ENCODE data around the gene MED27. TPM values are rescaled to one million over a fixed set of nuclear protein-coding genes. Genes with fewer than 3 reads are reported as not detected.

Gene MED27
- total and polyA plus RNA-seq, 7 experiments from 2014 or later, result 11.5 to 44.2 (median 25.7) TPM

DNA sequence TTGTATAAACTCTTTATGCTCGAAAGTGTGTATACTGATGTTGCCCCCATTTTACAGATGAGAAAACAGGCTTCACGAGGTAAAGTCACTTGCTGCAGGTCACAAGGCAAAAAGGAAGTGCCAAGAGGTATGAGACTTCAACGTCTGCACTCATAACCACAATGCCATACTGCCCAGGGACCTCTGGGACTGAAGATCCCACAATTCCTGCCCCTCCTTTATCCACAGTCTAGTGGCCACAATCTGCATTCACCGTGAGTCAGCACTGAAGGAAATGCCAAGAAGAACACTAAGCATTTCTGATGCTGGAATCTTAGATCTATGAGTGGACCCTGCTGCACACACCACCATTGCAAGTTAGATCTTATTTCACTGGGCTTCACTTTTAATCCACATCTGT is 37.3 kb downstream of the MED27 start:
- H3K9me3 Mint-ChIP-seq, result no peaks in the 10 kb centered on the region
- peaks cover 0 to 26% (median 21%) of the 10 kb centered on the region in 7 donors for H3K4me1 Mint-ChIP-seq
- no peak overlapping the region for H3K27ac Mint-ChIP-seq
- peaks cover 0 to 21% (median 4%) of the 10 kb centered on the region in 5 donors for H3K36me3 Mint-ChIP-seq
- no peak overlapping the region for H3K4me3 ChIP-seq (ENCODE audit: low read length)
- CTCF ChIA-PET, result no interaction called here
- H3K36me3 ChIP-seq (ENCODE audit: control insufficient read depth in 2 of 3, insufficient read depth in 3 of 3, low read length in 3 of 3), result peaks cover 0 to 8% (median 6%) of the 10 kb centered on the region in 3 experiments
- POLR2A ChIA-PET, result no interaction called here
- intact Hi-C loops (cut with micrococcal nuclease), result no loop called here
- H3K9me3 ChIP-seq (ENCODE audit: control insufficient read depth in 2 of 3, low read length in 3 of 3), result no peaks in the 10 kb centered on the region
- no peak overlapping the region for H3K27ac ChIP-seq (ENCODE audit: low read depth, low read length)
- no peaks in the 10 kb centered on the region for H3K27me3 ChIP-seq (ENCODE audit: control insufficient read depth in 2 of 2, insufficient read depth in 2 of 2, low read length in 2 of 2)
- no peak overlapping the region for H3K4me3 Mint-ChIP-seq
- H3K4me1 ChIP-seq (ENCODE audit: control insufficient read depth in 2 of 2, insufficient read depth in 2 of 2, low read length in 2 of 2), result no peaks in the 10 kb centered on the region
- DNase-seq (no peak), ATAC-seq (no peak)
- no peaks in the 10 kb centered on the region for H3K27me3 Mint-ChIP-seq

DNA sequence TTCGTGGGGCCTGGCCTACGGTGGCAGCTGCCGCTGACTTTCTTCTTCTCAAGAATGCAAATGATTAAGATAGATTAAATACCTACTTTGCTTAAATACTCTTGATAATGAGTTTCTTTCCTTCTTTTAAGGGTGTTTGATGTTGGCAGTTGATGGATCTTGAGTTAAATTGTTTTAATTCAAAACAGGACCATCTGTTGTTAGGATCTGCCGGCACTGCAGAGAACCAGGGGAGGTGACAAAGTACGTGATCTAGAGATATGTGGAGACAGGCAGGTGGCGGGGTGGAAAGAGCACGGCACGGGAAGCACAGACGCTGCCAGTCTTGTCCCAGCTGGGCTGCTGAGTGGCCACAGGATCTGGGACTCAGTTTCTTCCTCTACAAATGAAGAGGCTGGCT is 37.9 kb downstream of the MED27 start:
- peaks cover 0 to 21% (median 2%) of the 10 kb centered on the region in 5 donors for H3K36me3 Mint-ChIP-seq
- peak overlapping the region in 1 of 9 donors; percentile 91 for H3K27ac Mint-ChIP-seq
- peaks cover 0 to 27% (median 19%) of the 10 kb centered on the region in 7 donors for H3K4me1 Mint-ChIP-seq
- Histone ChIP-seq H3K4me3 (ENCODE audit: low read length) (no peak overlapping the region), H3K27me3 (ENCODE audit: control insufficient read depth in 2 of 2, insufficient read depth in 2 of 2, low read length in 2 of 2) (no peaks in the 10 kb centered on the region), H3K36me3 (ENCODE audit: control insufficient read depth in 2 of 3, insufficient read depth in 3 of 3, low read length in 3 of 3) (peaks cover 0 to 8% (median 6%) of the 10 kb centered on the region in 3 experiments), H3K4me1 (ENCODE audit: control insufficient read depth in 2 of 2, insufficient read depth in 2 of 2, low read length in 2 of 2) (no peaks in the 10 kb centered on the region), H3K9me3 (ENCODE audit: control insufficient read depth in 2 of 3, low read length in 3 of 3) (no peaks in the 10 kb centered on the region), H3K27ac (ENCODE audit: low read depth, low read length) (no peak overlapping the region)
- no peaks in the 10 kb centered on the region for H3K9me3 Mint-ChIP-seq
- intact Hi-C loops (cut with micrococcal nuclease), result no loop called here
- no peaks in the 10 kb centered on the region for H3K27me3 Mint-ChIP-seq
- ATAC-seq (no peak), DNase-seq (no peak)
- H3K4me3 Mint-ChIP-seq, result no peak overlapping the region
- ChIA-PET CTCF (no interaction called here), POLR2A (no interaction called here)

DNA sequence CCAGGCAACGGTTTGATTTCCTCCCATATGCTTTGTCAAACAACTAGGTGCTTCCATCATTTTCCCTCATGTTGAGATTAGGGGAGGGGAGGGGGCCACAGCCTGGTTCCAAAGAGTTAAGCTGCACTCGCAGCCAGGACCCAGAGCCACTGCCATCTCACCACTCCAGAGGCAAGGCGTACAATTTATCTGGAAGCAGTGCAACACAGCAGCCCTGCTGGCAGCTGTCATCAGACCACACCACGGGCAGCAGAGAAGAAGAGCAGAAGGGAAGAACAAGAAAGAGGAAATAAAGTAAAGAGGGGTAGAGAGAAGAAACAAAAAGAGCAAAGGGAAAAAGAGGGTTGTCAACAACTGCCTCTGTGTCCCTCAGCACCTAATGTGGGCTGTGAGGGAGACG is 38.9 kb downstream of the MED27 start:
- H3K4me3 Mint-ChIP-seq, result no peak overlapping the region
- ChIA-PET POLR2A (no interaction called here), CTCF (no interaction called here)
- ATAC-seq (no peak), DNase-seq (no peak)
- H3K27me3 Mint-ChIP-seq, result no peaks in the 10 kb centered on the region
- no peak overlapping the region for H3K4me3 ChIP-seq (ENCODE audit: low read length)
- intact Hi-C loops (cut with micrococcal nuclease), result no loop called here
- H3K36me3 Mint-ChIP-seq, result peaks cover 0 to 21% (median 2%) of the 10 kb centered on the region in 5 donors
- H3K9me3 ChIP-seq (ENCODE audit: control insufficient read depth in 2 of 3, low read length in 3 of 3), result no peaks in the 10 kb centered on the region
- no peaks in the 10 kb centered on the region for H3K9me3 Mint-ChIP-seq
- peaks cover 0 to 32% (median 22%) of the 10 kb centered on the region in 7 donors for H3K4me1 Mint-ChIP-seq
- H3K27me3 ChIP-seq (ENCODE audit: control insufficient read depth in 2 of 2, insufficient read depth in 2 of 2, low read length in 2 of 2), result no peaks in the 10 kb centered on the region
- H3K4me1 ChIP-seq (ENCODE audit: control insufficient read depth in 2 of 2, insufficient read depth in 2 of 2, low read length in 2 of 2), result no peaks in the 10 kb centered on the region
- no peak overlapping the region for H3K27ac Mint-ChIP-seq
- H3K27ac ChIP-seq (ENCODE audit: low read depth, low read length), result no peak overlapping the region
- H3K36me3 ChIP-seq (ENCODE audit: control insufficient read depth in 2 of 3, insufficient read depth in 3 of 3, low read length in 3 of 3), result peaks cover 0 to 8% (median 6%) of the 10 kb centered on the region in 3 experiments

DNA sequence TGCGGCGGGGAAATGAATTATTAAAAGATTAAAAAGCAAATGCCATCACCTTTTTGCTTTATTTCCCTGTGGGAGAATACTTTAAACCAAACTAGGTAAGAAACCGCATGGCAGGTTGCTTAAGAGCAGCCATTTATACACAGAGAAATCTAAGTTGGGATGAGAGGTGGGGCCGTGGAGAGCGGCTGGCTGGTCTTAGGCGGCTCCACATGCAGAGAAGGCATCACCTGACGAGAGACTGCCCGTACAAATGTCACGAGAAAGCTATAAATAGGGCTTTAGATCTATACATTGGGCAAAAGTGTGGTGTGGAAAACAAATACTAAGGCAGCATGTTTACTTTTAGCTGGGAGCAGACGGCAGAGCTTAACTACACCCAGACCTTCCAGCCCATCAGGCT is 39.4 kb downstream of the MED27 start:
- Mint-ChIP-seq H3K27me3 (no peaks in the 10 kb centered on the region), H3K4me1 (peaks cover 1 to 35% (median 23%) of the 10 kb centered on the region in 7 donors), H3K9me3 (no peaks in the 10 kb centered on the region), H3K4me3 (no peak overlapping the region), H3K36me3 (peaks cover 0 to 23% (median 2%) of the 10 kb centered on the region in 5 donors), H3K27ac (no peak overlapping the region)
- no peaks in the 10 kb centered on the region for H3K4me1 ChIP-seq (ENCODE audit: control insufficient read depth in 2 of 2, insufficient read depth in 2 of 2, low read length in 2 of 2)
- no peak for DNase-seq
- no peak for ATAC-seq
- ChIA-PET CTCF (no interaction called here), POLR2A (no interaction called here)
- H3K36me3 ChIP-seq (ENCODE audit: control insufficient read depth in 2 of 3, insufficient read depth in 3 of 3, low read length in 3 of 3), result peaks cover 0 to 8% (median 6%) of the 10 kb centered on the region in 3 experiments
- intact Hi-C loops (cut with micrococcal nuclease), result no loop called here
- H3K27me3 ChIP-seq (ENCODE audit: control insufficient read depth in 2 of 2, insufficient read depth in 2 of 2, low read length in 2 of 2), result no peaks in the 10 kb centered on the region
- H3K27ac ChIP-seq (ENCODE audit: low read depth, low read length), result no peak overlapping the region
- no peak overlapping the region for H3K4me3 ChIP-seq (ENCODE audit: low read length)
- H3K9me3 ChIP-seq (ENCODE audit: control insufficient read depth in 2 of 3, low read length in 3 of 3), result no peaks in the 10 kb centered on the region

DNA sequence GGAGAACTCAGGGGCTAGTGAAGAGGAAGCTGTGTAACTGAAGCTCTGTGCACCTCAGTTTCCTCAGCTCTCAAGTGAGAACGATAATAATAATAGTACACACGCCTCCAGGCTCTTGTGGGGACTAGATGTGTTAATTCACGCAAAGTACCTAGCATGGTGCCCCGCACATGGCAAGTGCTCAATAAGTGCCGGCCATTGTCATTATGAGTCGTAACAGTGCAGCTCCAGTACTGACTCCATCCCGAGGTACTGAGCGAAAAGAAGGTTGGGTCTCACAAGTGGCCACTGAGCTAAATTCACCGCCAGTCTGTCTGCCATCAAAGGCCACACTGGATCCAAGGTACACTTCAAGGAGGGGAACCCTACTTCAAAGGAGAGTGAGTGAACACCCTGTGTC is 40.4 kb downstream of the MED27 start:
- Histone ChIP-seq H3K4me3 (ENCODE audit: low read length) (no peak overlapping the region), H3K27me3 (ENCODE audit: control insufficient read depth in 2 of 2, insufficient read depth in 2 of 2, low read length in 2 of 2) (no peaks in the 10 kb centered on the region)
- no peaks in the 10 kb centered on the region for H3K27me3 Mint-ChIP-seq

DNA sequence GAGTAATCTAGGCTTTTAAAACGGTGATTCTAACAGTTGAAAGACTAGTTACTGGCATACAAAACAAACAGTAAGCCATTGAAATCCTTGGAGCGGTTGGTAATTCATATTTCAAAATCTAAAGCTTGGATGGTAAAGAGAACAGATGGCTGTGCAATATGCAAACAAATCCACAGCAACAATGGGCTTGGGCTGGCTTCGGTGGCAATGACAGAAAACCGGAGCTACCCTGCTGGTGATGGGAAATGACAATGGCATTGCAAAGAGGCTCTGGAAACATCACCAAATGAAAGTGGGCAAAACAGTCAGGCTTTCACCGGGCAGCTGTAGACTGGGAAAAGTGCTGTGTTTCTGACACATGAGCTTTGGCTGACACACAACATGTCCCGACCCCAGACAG is 42.2 kb downstream of the MED27 start:
- Mint-ChIP-seq H3K4me3 (no peak overlapping the region), H3K27me3 (no peaks in the 10 kb centered on the region), H3K27ac (no peak overlapping the region), H3K4me1 (peaks cover 13 to 55% (median 47%) of the 10 kb centered on the region in 7 donors), H3K36me3 (peaks cover 0 to 26% (median 2%) of the 10 kb centered on the region in 5 donors), H3K9me3 (peaks cover 0 to 1% (median 0%) of the 10 kb centered on the region in 11 donors)
- Histone ChIP-seq H3K4me3 (ENCODE audit: low read length) (no peak overlapping the region), H3K27me3 (ENCODE audit: control insufficient read depth in 2 of 2, insufficient read depth in 2 of 2, low read length in 2 of 2) (no peaks in the 10 kb centered on the region), H3K36me3 (ENCODE audit: control insufficient read depth in 2 of 3, insufficient read depth in 3 of 3, low read length in 3 of 3) (peaks cover 0 to 6% (median 4%) of the 10 kb centered on the region in 3 experiments), H3K4me1 (ENCODE audit: control insufficient read depth in 2 of 2, insufficient read depth in 2 of 2, low read length in 2 of 2) (no peaks in the 10 kb centered on the region), H3K27ac (ENCODE audit: low read depth, low read length) (no peak overlapping the region), H3K9me3 (ENCODE audit: control insufficient read depth in 2 of 3, low read length in 3 of 3) (no peaks in the 10 kb centered on the region)
- ChIA-PET POLR2A (no interaction called here), CTCF (no interaction called here)
- ATAC-seq (no peak), DNase-seq (no peak)
- intact Hi-C loops (cut with micrococcal nuclease), result no loop called here

More for the DNA sequence above, 40.4 kb downstream of the MED27 start:
- Mint-ChIP-seq H3K27ac (no peak overlapping the region), H3K36me3 (peaks cover 0 to 26% (median 2%) of the 10 kb centered on the region in 5 donors), H3K4me1 (peaks cover 4 to 39% (median 30%) of the 10 kb centered on the region in 7 donors), H3K4me3 (no peak overlapping the region), H3K9me3 (peaks cover 0 to 1% (median 0%) of the 10 kb centered on the region in 11 donors)
- Histone ChIP-seq H3K27ac (ENCODE audit: low read depth, low read length) (no peak overlapping the region), H3K9me3 (ENCODE audit: control insufficient read depth in 2 of 3, low read length in 3 of 3) (no peaks in the 10 kb centered on the region), H3K4me1 (ENCODE audit: control insufficient read depth in 2 of 2, insufficient read depth in 2 of 2, low read length in 2 of 2) (no peaks in the 10 kb centered on the region), H3K36me3 (ENCODE audit: control insufficient read depth in 2 of 3, insufficient read depth in 3 of 3, low read length in 3 of 3) (peaks cover 0 to 8% (median 6%) of the 10 kb centered on the region in 3 experiments)
- ChIA-PET CTCF (no interaction called here), POLR2A (no interaction called here)
- ATAC-seq (no peak), DNase-seq (no peak)
- intact Hi-C loops (cut with micrococcal nuclease), result no loop called here

DNA sequence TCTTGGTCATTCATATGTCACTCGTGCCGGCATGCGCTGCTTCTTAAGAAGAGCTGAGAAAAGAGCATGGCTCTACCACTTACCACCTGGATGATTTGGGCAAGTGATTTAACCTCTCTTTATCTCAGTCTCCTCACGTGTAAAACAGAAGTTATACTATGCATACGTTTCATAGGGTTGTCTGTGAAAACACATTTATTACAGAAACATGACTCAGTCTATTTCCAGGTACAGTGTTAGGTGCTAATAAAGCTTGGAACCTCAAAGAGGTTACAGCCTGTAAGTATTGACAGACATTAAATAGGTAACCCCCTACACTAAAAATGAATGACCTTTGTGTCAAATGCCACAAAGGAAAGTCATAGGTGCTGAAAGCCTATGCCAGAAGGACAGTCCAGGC is 43.1 kb downstream of the MED27 start:
- H3K27me3 ChIP-seq (ENCODE audit: control insufficient read depth in 2 of 2, insufficient read depth in 2 of 2, low read length in 2 of 2), result no peaks in the 10 kb centered on the region
- Mint-ChIP-seq H3K9me3 (peaks cover 0 to 1% (median 0%) of the 10 kb centered on the region in 11 donors), H3K4me1 (peaks cover 14 to 55% (median 50%) of the 10 kb centered on the region in 7 donors), H3K4me3 (no peak overlapping the region), H3K27ac (no peak overlapping the region), H3K27me3 (no peaks in the 10 kb centered on the region), H3K36me3 (peaks cover 0 to 21% (median 0%) of the 10 kb centered on the region in 5 donors)
- H3K4me1 ChIP-seq (ENCODE audit: control insufficient read depth in 2 of 2, insufficient read depth in 2 of 2, low read length in 2 of 2), result no peaks in the 10 kb centered on the region
- no peak for ATAC-seq
- intact Hi-C loops (cut with micrococcal nuclease), result no loop called here
- no peaks in the 10 kb centered on the region for H3K9me3 ChIP-seq (ENCODE audit: control insufficient read depth in 2 of 3, low read length in 3 of 3)
- CTCF ChIA-PET, result no interaction called here
- POLR2A ChIA-PET, result no interaction called here
- H3K27ac ChIP-seq (ENCODE audit: low read depth, low read length), result no peak overlapping the region
- DNase-seq, result no peak
- H3K4me3 ChIP-seq (ENCODE audit: low read length), result no peak overlapping the region
- H3K36me3 ChIP-seq (ENCODE audit: control insufficient read depth in 2 of 3, insufficient read depth in 3 of 3, low read length in 3 of 3), result peaks cover 0 to 6% (median 0%) of the 10 kb centered on the region in 3 experiments

Data from naive thymus-derived CD4-positive, alpha-beta T cell (primary cell).